H1 (cell line): Measurements from ENCODE around the gene SLC6A18. TPM values are rescaled to one million over a fixed set of nuclear protein-coding genes. Genes with fewer than 3 reads are reported as not detected.

ENCODE experiments used
- CHD2 ChIP-seq: IDR thresholded peaks from 2 replicates; pipeline ENCODE4 v1.6.1; 2012; ENCODE audit warnings: low read length, improper control_type of control experiment
- CREB1 ChIP-seq: IDR thresholded peaks from 2 replicates; pipeline ENCODE4 v1.6.1; 2012; ENCODE audit warnings: inconsistent platforms
- JUND ChIP-seq: IDR thresholded peaks from 2 replicates; pipeline ENCODE4 v1.6.1; 2011; ENCODE audit warnings: mild to moderate bottlenecking, improper control_type of control experiment, low read length
- KDM1A ChIP-seq: fragments of 200-600, 300-600 bp; sonication (generic); IDR thresholded peaks from 2 replicates; pipeline ENCODE4 v1.7.1; 2016; ENCODE audit warnings: mild to moderate bottlenecking, low read length, borderline replicate concordance
- MAFK ChIP-seq: IDR thresholded peaks from 2 replicates; pipeline ENCODE4 v1.6.1; 2012; ENCODE audit warnings: low read depth, mild to moderate bottlenecking, improper control_type of control experiment, low read length
- NRF1 ChIP-seq: IDR thresholded peaks from 2 replicates; pipeline ENCODE4 v1.6.1; 2011; ENCODE audit warnings: mild to moderate bottlenecking, low read depth, low read length, improper control_type of control experiment
- POLR2A ChIP-seq, 2 experiments: IDR thresholded peaks; 1 replicate in 1 of 2; 2 replicates in 1 of 2; pipeline ENCODE4 v1.6.1; 2011; ENCODE audit warnings: low read depth in 2 of 2, low read length in 2 of 2, mild to moderate bottlenecking in 2 of 2; ENCODE audit errors: control extremely low read depth in 1 of 2
- SAP30 ChIP-seq: fragments of 300-600 bp; sonication (generic); IDR thresholded peaks from 2 replicates; pipeline ENCODE4 v1.7.1; 2012; ENCODE audit warnings: low read length, moderate library complexity, mild to moderate bottlenecking, inconsistent platforms; ENCODE audit not compliant: insufficient read depth, insufficient replicate concordance
- TEAD4 ChIP-seq: IDR thresholded peaks from 2 replicates; pipeline ENCODE4 v1.6.1; 2012; ENCODE audit warnings: low read depth, low read length, inconsistent platforms, mixed read lengths
- polyA plus RNA-seq, 7 experiments: library from polyadenylated mRNA; depleted of rRNA in 3 of 7; stranded (reverse) in 5 of 7; unstranded in 2 of 7; fragments of >200 nt in 5 of 7; fragments of 200-250 nt in 2 of 7; gene quantifications; 1 replicate in 5 of 7; 2 replicates in 1 of 7; 4 replicates in 1 of 7; pipeline versions ENCODE4 v1.2.1 to v1.2.3, GENCODE V29; 2011 to 2013; ENCODE audit warnings: missing spikeins in 2 of 7, mixed read lengths in 2 of 7
- total RNA-seq: library from RNA; stranded (reverse); fragmentation: NEBNext Ultra II Directional; extraction: Animal tissue kit (Norgen Biotek cat#: 25700); gene quantifications from 2 replicates; pipeline ENCODE4 v1.2.1, GENCODE V29; 2021

Gene SLC6A18
- total and polyA plus RNA-seq, 2 of the 8 experiments (the other 6 are each of a cell fraction or from before 2014, with no cell fraction given) = not detected

GRCh38 chr5:1280177-1281037 lies 55.2 kb downstream of the SLC6A18 start (continued):
- TF ChIP-seq KDM1A (no peak), TEAD4 (no peak), JUND (no peak), SAP30 (no peak), NRF1 (no peak), POLR2A (IDR thresholded peaks at IDR 0.05; ENCODE audit: control extremely low read depth in 1 of 2, low read depth in 2 of 2, low read length in 2 of 2) (no peak), CREB1 (no peak), MAFK (no peak), CHD2 (no peak)
